ENCODE results near the gene COBL.

The COBL gene

DNA sequence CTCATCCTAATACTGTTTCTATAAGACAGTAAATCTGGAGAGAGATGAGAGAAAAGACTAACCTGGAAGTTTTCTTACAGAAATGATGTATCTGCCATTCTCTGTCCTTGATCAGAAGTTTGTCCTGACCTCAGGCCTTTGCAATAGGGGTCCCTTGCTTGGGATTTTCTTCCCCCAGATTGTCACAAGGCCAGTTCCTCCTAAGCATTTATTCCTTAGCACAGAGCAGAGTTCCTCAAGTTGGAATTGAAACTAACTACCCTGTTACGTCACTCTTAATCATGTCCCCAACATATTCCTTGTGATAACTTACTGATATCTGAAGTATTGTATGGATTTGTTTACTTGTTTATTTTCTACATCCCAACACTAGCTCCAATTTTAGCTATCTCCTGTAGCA is 202.1 kb downstream of the COBL start:
- DNase-seq (ENCODE audit: low read depth): no peak

DNA sequence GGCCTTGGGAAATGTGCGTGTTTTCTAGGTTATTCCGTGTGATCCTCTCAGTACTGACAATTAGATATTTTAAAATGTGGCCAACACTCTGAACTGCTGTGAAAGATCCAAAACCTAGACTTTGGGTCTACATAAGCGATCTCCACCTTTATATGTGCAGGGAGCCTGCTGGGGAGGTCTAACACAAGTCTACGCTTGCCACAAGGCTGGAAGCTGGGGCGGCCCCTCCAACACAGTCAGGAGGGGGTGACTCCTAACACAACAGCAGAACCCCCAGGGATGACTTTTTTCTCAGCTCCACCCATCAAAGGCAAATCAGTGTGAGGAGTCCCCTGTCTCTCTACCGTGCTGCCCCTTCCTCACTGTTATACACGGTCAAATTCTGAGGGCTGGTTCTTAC is 202.6 kb downstream of the COBL start:
- no peak for DNase-seq (ENCODE audit: low read depth)

DNA sequence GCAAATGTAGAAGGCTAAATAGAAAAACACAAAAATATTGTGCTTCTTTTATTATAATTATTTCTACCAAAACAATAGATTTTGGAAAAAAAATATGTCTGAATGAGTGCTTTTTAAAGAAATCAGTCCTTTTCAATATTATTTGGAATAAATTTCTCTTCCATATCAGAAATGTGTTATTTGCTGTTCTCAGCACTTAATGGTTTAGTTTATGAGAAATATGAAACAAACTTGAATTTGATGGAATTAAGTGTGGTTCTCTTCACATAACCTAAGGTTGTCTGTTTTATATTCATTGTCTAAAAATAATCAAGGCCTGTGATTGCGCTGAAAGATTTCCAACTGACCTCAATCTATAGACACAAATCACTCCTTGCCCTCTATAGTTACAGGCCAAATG is 203.0 kb downstream of the COBL start:
- DNase-seq (ENCODE audit: low read depth): no peak

DNA sequence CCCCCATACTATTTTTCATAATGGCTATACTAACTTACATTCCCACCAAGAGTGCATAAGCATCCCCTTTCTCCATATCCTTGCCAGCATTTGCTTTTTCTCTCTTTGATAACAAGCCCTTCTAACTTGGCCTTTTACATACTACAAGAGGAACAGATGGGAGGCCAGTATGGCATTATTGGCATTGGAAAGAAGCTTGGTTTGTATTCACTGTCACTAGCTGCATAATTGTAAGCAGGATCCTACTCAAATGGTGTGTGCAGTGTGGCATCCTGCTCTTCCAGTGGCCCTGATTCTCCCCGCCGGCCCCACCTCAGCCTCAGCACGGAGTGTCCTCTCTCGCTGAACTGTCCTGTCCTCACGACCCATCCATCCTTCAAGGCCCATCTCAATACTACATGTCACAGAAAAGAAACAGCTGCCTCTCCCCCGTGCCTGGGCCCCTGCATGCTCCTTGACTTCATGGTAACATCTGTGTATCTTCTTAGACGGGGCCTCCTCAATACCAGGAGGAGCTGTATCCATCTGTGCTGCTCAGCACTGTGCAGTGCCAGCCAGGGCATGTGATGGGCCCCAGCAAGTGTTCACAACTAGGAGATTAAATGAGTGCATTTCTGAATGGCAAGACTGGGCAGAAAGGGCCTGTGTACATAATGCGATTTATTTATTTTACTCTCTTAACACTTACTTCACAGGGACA is 205.2 kb downstream of the COBL start:
- no peak for DNase-seq (ENCODE audit: low read depth)

DNA sequence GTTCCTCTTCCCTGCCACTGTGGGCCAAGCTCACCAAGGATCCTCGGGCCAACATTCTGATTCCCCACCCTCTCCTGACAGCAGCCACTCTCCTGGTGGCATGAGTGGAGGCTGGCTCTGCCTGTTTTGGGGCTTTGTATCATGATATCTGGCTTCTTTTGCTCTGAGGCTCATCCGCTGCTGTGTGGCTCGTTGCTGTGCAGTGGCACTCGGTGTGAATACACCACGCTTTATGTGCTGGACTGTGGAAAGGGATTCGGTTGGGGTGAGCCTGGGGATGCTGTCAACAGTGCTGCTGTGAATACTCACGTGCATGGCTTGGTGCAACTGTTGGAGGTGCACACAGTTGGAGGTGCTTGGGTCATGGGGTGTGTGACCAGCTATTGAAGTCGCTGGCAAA is 208.5 kb downstream of the COBL start:
- no peak for DNase-seq (ENCODE audit: low read depth)

DNA sequence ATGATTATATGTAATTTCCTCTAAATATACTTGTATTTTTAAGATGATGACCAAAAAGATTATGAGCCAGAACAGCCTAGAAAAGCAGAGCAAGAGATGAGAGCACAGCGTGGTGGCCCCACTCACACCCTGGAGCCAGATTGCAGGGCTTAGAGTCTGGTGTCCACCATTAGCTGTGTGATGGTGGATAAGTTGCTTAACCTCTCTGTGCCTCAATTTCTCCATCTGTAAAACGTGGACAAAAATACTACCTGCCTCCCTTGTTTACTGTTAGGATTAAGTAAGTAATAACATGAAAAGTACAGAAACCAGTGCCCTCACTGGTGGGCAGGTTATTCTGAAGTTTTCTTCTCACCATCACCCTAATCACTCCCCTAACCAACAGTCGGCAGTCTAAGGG is 212.3 kb downstream of the COBL start:
- DNase-seq (ENCODE audit: low read depth): no peak

DNA sequence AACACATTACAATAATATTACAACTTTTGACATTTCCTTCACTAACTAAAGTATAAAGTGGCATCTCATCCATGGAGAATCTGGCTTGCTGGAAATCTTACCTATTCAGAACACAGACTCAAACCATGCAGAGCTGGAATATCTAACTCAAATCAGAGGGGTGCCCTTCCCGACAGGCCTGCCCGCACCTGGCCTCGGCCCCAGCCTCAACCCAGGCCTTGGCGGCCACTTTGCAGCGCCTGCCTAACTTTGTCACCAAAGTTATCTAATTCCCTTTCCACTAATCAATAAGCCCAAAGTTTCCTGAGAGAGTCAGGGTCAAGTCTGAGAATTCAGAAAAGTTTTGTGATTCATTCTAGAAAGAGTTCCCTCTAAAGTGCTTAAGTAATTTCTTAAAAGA is 212.9 kb downstream of the COBL start:
- no peak for DNase-seq (ENCODE audit: low read depth)

DNA sequence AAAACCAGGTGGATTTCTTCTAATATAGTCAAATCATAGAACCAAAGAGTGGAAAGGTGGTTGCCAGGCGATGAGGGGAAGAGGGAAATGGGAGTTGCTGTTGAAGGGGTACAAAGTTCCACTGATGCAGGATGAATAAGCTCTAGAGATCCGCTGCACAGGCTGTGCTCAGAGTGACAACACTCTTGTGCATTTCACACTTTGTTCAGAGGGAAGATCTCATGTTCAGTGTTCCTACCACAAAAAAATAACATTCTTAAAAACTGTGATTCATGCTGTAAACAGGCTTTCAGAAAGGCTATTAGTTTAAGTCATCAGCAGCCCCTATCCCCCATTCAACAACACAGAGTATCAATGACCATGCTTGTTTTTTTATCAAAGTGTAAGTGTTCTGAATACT is 213.8 kb downstream of the COBL start:
- DNase-seq (ENCODE audit: low read depth): no peak

DNA sequence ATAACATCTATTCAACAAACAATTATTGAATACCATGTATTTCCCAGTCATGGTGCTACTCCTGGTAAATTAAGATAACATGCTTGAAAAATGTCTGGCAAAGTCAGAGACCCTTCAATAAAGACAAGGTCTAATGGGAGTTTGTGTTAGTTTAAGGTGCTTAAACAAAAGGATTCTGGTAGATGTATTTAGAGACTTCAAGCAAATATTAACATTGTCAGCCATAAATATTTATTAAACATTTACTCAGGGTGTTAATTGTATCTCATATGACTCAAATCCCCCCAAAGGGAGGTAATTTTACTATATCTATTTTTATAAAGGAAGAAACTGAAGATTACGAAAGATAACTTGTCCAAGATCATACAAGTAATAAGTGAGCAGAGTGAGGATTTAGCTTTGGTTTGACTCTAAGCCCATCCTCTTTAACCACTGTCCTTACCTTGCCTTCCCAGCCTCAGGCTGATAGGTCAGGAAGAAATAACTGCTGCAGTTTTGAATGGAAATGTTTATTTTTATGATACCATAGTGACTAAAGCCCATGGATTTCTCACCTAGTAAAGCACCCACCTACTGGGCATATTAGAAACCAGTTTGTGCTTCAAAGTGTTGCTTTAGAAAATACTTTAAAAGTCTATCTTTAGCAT is 215.4 kb downstream of the COBL start:
- DNase-seq (ENCODE audit: low read depth): no peak

DNA sequence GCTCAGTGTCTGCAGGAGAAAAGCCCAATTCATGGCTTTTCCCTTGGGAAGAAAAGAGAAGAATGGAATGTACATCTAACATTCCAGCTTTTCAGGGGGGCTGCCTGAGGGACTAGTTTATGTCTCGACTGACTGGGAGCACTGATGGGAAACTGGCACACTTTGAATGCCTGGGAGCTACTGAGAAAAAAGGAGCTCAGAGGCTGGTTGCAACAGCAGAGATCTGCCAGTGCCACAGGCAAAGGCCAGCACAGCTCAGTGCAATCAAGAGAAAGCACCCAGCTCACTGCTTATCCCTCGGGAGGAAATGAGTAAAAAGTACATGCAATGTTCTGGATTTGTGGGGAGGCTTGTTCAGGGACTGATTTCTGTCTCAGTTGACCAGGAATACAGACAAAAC is 226.2 kb downstream of the COBL start:
- no peak for DNase-seq (ENCODE audit: low read depth)

DNA sequence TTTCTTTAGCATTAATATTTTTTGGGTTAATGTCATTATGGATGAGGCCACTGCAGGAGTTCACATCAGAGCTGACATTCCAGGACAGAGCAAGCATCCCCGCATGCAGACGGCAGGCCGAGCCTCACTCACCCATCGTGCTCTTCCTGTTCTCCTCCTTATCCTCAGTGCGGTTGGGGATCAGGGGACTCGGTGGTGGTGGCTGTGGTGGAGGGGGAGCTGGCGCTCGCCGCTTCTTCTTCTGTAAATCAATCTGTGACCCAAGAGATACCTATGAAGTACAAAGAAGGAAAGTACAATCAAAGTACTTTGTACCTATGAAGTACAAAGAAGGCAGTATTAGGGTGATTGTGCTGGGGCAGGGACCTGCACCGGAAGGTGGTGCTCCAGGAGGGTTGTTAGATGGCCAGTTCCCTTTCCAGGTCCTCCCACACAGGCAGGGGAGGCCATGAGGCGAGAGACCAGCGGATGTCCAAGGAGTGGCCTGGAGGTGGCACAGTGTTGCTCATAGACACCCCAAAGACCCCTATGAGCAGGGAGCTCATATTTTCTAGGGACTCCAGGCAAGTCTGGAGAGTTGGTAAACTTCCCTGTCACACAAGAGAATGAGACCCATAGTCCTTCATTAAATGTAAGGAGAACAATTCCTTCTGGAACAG is 231.4 kb downstream of the COBL start:
- no peak for DNase-seq (ENCODE audit: low read depth)

DNA sequence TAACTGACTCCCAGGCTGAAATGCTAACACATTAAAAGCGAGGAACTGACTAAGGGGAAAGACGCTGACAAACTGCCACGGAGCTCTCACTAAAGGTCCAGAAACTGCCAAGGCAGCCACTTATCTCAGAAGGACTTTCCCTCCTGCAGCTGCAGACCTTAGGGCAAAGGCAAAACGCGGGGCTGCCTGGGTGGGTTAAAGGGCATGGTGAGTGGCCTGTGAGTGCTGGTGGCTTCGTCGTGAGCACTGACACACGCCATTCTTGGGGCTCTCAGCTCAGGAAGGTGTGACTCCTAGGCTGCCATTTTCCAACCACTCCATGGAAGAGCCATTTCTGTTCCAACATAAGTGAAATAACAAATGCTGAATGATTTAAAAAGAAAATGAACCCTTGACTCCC is 232.5 kb downstream of the COBL start:
- no peak for DNase-seq (ENCODE audit: low read depth)

DNA sequence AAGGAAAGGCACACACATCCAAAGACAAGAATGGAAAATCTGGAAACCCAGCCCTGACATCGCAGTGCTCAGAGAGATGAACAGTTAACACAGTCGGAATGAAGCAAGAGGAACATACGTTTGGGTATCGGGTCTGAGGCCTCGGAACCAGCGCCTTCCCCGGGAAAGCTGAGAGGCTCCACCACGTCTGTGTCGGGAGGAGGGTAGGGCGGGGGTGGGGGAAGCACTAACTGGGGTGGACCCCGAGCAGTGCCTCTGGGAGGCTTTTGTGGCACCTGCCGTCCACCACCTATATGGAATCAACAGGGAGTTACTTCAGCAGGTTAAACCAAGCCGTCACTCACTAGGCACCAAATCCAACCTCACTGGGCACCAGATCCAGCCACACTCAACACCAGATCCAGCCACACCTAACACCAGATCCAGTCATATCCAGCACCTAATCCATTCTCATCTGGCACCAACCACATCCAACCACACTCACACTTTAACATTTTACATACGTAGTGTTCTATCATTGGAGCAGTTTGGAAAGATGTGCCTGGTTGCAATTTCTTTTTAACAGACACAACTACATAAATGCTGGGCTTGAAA is 233.6 kb downstream of the COBL start:
- DNase-seq (ENCODE audit: low read depth): no peak

DNA sequence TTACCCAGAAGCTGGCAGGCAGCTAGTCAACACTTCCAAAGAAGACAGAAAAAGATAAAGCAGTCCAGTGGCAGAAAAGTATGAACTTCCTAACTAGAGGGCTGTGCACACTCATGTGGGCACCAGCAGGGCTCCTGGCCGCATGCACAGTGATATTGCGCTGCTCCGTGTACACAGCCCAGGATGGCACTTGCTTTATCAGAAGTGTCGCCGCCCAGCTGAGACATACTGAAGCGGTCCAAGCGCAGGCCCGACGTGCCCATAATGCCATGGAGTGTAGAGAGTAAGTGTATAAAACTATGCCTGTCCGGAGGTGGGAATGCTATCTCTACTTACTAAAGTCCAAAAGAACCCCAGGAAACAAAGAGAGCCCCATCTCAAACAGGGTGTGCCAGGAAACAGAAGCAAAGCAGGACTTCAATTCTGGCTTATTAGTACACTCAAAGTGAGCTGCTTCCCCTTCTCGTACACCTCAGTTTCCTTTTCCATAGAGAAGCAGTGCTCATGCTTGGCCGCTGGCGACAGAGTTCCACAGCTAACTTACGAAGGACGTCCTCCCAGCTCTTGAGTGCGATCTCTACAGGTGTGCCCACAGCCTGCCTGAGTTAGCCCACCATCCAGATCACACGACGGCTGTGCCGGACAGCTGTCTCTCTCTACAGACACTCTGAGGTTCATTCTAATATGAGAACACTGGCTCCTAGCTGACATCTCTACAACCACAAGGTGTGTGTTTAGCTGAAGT is 234.3 kb downstream of the COBL start:
- no peak for DNase-seq (ENCODE audit: low read depth)

DNA sequence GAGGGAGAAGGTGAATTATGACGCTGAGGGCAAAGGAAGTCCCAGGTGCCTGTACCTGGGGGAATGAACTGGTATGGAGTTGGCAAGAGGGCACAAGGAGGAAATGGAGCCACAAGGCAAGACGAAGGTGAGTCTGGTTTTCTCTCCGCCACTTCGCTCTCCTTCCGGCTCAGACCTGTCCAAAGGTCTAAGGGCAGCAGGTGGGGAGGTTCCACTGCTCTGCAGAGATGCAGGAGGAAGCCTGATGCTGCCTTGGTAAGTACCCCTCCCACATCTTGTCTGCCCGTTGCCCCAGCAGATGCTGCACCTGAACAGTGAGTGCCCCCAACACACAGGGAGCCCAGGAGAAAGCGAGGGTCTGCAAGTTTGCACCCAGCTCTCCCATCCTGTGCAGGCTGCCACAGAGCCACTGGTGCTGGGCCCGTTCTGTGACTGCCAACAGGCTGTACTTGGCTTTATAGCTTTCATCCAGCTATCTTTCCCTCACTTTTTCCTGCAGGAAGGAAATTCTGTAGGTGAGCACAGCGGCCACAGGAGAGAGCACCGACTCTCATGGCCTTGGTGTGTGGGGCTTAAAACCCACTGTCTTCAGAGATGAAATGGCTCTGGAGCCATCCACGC is 235.2 kb downstream of the COBL start:
- no peak for DNase-seq (ENCODE audit: low read depth)

DNA sequence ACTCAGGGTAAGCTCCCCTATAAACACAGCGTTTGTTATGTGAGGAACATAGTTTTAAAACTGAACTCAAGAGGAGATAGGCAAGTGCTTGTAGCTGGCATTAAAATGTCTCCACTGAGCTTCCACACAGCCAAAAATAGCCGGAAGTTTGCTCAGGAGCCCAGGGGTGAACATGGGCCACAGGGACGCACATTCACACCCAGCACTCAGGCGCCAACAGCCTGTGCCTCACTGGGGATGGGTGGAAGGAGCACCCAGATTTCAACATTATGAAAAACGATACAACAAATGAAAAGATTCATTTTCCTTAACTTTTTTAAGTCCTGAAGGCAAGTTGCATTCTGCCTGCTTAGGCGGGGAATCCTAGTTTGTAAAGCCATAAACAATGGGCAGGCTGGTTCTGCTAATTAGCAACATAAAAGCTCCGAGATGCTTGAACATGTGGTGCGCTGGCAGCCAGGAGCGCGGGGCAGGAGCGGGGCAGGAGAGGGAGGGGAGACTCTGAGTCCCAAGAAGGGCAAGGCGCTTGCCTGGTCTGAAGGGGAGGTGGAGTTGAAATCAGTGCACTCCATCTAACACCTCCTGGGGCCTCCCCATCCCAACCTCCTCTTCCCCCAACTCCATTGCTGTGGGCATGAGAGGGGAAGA is 235.9 kb downstream of the COBL start:
- no peak for DNase-seq (ENCODE audit: low read depth)

DNA sequence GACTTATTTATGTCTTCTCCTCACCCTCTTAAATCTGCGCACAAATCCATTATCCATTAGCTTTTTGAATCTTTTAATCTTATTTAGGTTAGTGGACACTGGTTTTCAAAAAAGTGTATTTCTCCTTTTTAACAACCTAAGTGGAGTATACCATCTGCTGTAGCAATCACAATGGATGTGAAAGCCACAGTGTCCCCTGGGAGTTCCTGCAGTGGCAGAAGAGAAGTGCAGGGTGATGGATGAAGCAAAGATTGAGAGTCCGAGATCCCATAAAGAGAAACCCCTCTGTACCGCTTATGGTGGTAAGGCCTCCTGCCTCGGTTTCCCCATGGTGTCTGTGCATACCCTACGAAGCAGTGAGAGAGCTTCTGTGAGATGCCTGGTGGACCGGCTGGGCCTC is 236.4 kb downstream of the COBL start:
- DNase-seq (ENCODE audit: low read depth): no peak

DNA sequence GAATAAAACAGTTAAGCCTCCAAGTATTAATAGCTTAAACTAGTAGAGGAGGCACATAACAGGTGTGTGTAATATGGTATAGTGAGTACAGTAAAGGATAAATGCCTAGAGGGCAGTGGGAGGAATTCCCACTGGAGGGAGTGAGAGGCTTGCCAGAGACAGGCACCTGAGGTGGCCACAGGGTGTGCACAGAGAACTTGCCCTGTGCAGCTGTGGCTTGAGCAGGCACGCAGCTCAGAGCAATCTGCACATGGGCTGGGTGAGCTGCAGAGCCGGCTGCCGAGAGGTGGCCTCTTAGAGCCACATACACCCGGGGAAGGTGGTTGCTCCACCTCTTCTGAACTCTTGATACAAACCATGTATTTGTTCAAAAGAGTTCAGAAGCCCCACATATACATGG is 237.1 kb downstream of the COBL start:
- DNase-seq (ENCODE audit: low read depth): no peak

DNA sequence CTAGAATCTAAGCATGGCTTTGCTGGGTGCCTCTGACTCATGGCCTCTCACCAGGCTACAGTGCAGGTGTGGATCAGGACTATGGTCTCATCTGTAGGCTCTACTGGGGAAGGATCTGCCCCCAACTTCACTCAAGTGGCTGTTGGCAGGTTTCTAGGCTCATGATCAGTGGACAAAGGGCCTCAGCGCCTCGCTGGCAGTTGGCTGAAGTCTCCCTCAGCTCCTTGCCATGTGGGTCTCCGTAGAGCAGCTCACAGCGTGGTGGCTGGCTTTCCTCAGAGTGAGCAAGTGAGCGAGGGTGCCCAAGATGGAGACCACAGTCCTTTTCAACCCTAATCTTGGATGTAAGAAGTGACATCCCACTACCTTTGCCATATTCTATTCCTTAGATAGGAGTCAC is 238.0 kb downstream of the COBL start:
- no peak for DNase-seq (ENCODE audit: low read depth)

DNA sequence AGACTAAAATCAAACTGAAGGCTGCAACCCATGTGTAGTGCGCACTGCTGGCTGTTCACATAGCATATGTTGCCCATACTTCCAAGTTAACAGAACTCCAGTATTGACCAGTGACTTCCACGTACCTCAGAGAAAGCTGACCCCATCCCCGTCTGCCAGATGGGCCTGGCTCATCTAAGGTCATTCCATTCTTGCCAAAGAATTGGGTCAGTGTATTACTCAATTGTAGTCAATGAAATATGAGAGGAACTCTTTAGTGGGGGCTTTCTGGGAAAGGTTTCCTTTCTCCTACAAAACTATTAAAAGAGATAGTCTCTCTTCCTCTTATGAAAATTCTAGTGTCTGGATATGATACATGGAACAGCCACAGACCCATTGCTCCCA is 238.6 kb downstream of the COBL start:
- DNase-seq (ENCODE audit: low read depth): no peak

DNA sequence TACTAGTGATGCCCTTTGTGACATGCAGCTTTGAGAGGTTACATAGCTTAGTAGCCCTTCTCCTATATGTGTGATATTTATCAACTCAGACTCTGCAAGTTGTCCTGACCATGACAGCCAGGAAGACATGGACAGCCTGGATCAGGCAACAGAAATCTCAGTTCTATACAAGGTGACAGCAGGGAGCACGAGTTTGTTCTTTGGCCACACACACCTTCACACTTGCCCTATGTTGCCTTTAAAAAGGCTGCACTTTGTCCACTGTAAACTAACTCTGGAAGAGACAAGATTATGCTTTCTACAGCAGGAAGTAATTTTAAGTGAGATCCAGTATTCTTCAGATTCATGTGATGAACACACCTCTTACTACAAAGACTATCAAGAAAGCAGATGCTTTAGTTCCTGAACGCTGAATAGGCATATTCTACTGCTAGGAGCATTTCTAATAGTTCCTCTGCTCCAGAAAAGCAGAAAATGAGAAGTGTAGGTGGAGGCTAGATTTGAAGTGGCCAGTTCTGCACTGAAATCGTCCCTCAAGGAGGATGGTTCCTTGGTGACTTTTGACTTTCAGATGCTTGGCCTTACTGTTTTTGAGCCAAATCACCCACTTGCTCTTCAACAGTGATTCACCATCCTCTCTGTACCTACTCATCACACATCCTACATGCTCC is 239.2 kb downstream of the COBL start:
- no peak for DNase-seq (ENCODE audit: low read depth)

Measured in activated gamma-delta T cell treated with anti-CD3 and anti-CD28 coated beads, Interleukin-2, amount 50 U/mL, for 16 hours (primary cell).